Breast epithelium (tissue), 3 donors: ENCODE measurements around the gene LRRC40.

Experiments used
- POLR2A ChIP-seq: fragments of 450-650 bp; IDR thresholded peaks from one replicate; pipeline ENCODE4 v1.6.1; 2016; ENCODE audit warnings: antibody characterized with exemption, mild to moderate bottlenecking, moderate library complexity
- POLR2AphosphoS5 ChIP-seq, 3 donors: sonication (generic); formaldehyde crosslinking; IDR thresholded peaks; one replicate each; pipeline ENCODE4 v1.6.1; 2017; ENCODE audit warnings: antibody characterized with exemption in 3 of 3
- TF ChIP-seq, protein P1 (sequence below), 3 donors: fragments of 450-650 bp; IDR thresholded peaks; one replicate each; pipeline ENCODE4 v1.5.1; 2016 to 2017; ENCODE audit warnings: antibody characterized with exemption in 3 of 3, mild to moderate bottlenecking in 3 of 3, moderate library complexity in 3 of 3

GRCh38 chr1:70196333-70196732 lies 9.0 kb downstream of the LRRC40 start:
- TF ChIP-seq, protein P1, sequence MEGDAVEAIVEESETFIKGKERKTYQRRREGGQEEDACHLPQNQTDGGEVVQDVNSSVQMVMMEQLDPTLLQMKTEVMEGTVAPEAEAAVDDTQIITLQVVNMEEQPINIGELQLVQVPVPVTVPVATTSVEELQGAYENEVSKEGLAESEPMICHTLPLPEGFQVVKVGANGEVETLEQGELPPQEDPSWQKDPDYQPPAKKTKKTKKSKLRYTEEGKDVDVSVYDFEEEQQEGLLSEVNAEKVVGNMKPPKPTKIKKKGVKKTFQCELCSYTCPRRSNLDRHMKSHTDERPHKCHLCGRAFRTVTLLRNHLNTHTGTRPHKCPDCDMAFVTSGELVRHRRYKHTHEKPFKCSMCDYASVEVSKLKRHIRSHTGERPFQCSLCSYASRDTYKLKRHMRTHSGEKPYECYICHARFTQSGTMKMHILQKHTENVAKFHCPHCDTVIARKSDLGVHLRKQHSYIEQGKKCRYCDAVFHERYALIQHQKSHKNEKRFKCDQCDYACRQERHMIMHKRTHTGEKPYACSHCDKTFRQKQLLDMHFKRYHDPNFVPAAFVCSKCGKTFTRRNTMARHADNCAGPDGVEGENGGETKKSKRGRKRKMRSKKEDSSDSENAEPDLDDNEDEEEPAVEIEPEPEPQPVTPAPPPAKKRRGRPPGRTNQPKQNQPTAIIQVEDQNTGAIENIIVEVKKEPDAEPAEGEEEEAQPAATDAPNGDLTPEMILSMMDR (IDR thresholded peaks at IDR 0.05) = no peak
- TF ChIP-seq POLR2A = no peak
- TF ChIP-seq POLR2AphosphoS5 (IDR thresholded peaks at IDR 0.05) = no peak
